HepG2 (cell line): ENCODE data around the gene TNFRSF1B. TPM values are rescaled to one million over a fixed set of nuclear protein-coding genes. Genes with fewer than 3 reads are reported as not detected.

Experiments used
- ATAC-seq: fragments of 200-7000 bp; cut with Tn5 transposase; 3 replicates; pipeline ENCODE4 v1.9.1; 2020; ENCODE audit warnings: mild to moderate bottlenecking, moderate library complexity
- BruUV-seq: library from RNA; stranded (reverse); fragments of 400-500 nt; replicated peaks from 2 replicates; lab custom pipeline; 2021; lab: Mats Ljungman, UMichigan
- CTCF ChIA-PET: fragments of 300-600 bp; formaldehyde crosslinking; extraction: SDS; loops from one replicate; lab custom pipeline; 2021; ENCODE audit warnings: low total read pairs, inconsistent platforms, low intra/inter-chr PET ratio; lab: Yijun Ruan, JAX
- POLR2A ChIA-PET: fragments of 350-600 bp; sonication (Branson Sonifier 250); formaldehyde crosslinking; loops from one replicate; lab custom pipeline; 2020; ENCODE audit warnings: antibody characterized with exemption, inconsistent platforms; lab: Yijun Ruan, JAX
- DNase-seq: peaks from one replicate; pipeline ENCODE4 v3.0.0-alpha.2; 2015; ENCODE audit warnings: low spot score
- FAIRE-seq: peaks from 3 replicates; lab custom pipeline; 2011; peaks lifted over from hg19 to GRCh38; lab: Jason Lieb, UNC
- H2AFZ ChIP-seq: one replicate; pipeline ENCODE4 v1.6.1; 2011; ENCODE audit warnings: low read length, inconsistent platforms
- H3K27ac ChIP-seq: fragments of 300-600 bp; 3 replicates; pipeline ENCODE4 v1.8.0; 2011; ENCODE audit warnings: mixed run types, mild to moderate bottlenecking, mixed read lengths, low read length, inconsistent platforms; ENCODE audit not compliant: insufficient read depth; ENCODE audit errors: extremely low read length
- H3K27me3 ChIP-seq, 2 experiments: fragments of 200-600 bp in 1 of 2; 2 replicates in 1 of 2; 3 replicates in 1 of 2; pipeline versions ENCODE4 v1.6.0 to v1.8.0; 2011; ENCODE audit warnings: low read length in 2 of 2, mild to moderate bottlenecking in 2 of 2, moderate library complexity in 2 of 2, inconsistent platforms in 1 of 2; ENCODE audit not compliant: insufficient read depth in 2 of 2, control insufficient read depth in 1 of 2
- H3K36me3 ChIP-seq, 2 experiments: fragments of 200-600 bp in 1 of 2; replicated peaks in 1 of 2; 2 replicates in 1 of 2; 3 replicates in 1 of 2; pipeline versions ENCODE4 v1.5.1 to v1.8.0; 2011; ENCODE audit warnings: low read length in 2 of 2, inconsistent platforms in 1 of 2; ENCODE audit not compliant: insufficient read depth in 2 of 2, control insufficient read depth in 1 of 2
- H3K4me1 ChIP-seq: 2 replicates; pipeline ENCODE4 v1.5.1; 2012; ENCODE audit warnings: low read length, inconsistent platforms; ENCODE audit not compliant: insufficient read depth
- H3K4me2 ChIP-seq: 2 replicates; pipeline ENCODE4 v1.6.0; 2011; ENCODE audit warnings: low read depth, low read length, inconsistent platforms
- H3K4me3 ChIP-seq, 3 experiments: fragments of 200-600 bp in 1 of 3; sonication (generic), shearing (Covaris generic) in 1 of 3; replicated peaks in 1 of 3; 2 replicates each; pipeline ENCODE4 v1.5.1; 2011 to 2016; ENCODE audit warnings: low read length in 3 of 3, inconsistent platforms in 2 of 3, low read depth in 2 of 3, mild to moderate bottlenecking in 2 of 3, control low read depth in 1 of 3, mixed read lengths in 1 of 3; ENCODE audit not compliant: insufficient read depth in 1 of 3
- H3K79me2 ChIP-seq: one replicate; pipeline ENCODE4 v1.6.1; 2011; ENCODE audit warnings: low read length, inconsistent platforms; ENCODE audit not compliant: insufficient read depth
- H3K9ac ChIP-seq: 2 replicates; pipeline ENCODE4 v1.6.0; 2011; ENCODE audit warnings: mild to moderate bottlenecking, low read depth, low read length, inconsistent platforms; ENCODE audit not compliant: insufficient read depth
- H3K9me3 ChIP-seq: 2 replicates; pipeline ENCODE4 v1.5.1; 2012; ENCODE audit warnings: mild to moderate bottlenecking, low read length
- H4K20me1 ChIP-seq: 2 replicates; pipeline ENCODE4 v1.6.0; 2011; ENCODE audit warnings: inconsistent platforms, mild to moderate bottlenecking, low read length, moderate library complexity; ENCODE audit not compliant: insufficient read depth
- KDM4B ChIP-seq: sonication (generic); formaldehyde crosslinking; IDR thresholded peaks from 2 replicates; pipeline ENCODE4 v1.4.0; 2020; ENCODE audit warnings: missing genetic modification reagents
- SP5 ChIP-seq: IDR thresholded peaks from 2 replicates; pipeline ENCODE4 v1.6.1; 2016; ENCODE audit warnings: low read depth, borderline replicate concordance
- ZFP36 ChIP-seq: fragments of 150-350 bp; IDR thresholded peaks from 2 replicates; pipeline ENCODE4 v1.6.1; 2018; ENCODE audit warnings: borderline replicate concordance, low read length, low read depth; ENCODE audit not compliant: partially characterized antibody
- ZMYM3 ChIP-seq: sonication (generic); formaldehyde crosslinking; IDR thresholded peaks from 2 replicates; pipeline ENCODE4 v1.5.1; 2020; ENCODE audit warnings: mild to moderate bottlenecking, missing genetic modification reagents
- ZNF296 ChIP-seq: sonication (generic); formaldehyde crosslinking; conservative IDR thresholded peaks from 2 replicates; pipeline ENCODE4 v1.5.0; 2020; ENCODE audit warnings: mild to moderate bottlenecking, missing genetic modification reagents
- ZNF3 ChIP-seq: IDR thresholded peaks from 2 replicates; pipeline ENCODE4 v1.7.0; 2017; ENCODE audit warnings: inconsistent platforms
- ZNF629 ChIP-seq: sonication (generic); formaldehyde crosslinking; conservative IDR thresholded peaks from 2 replicates; pipeline ENCODE4 v1.5.0; 2020; ENCODE audit warnings: missing genetic modification reagents
- ZNF761 ChIP-seq: sonication (generic); formaldehyde crosslinking; conservative IDR thresholded peaks from 2 replicates; pipeline ENCODE4 v1.4.0; 2020; ENCODE audit warnings: mild to moderate bottlenecking, missing genetic modification reagents
- WGBS: methylation state at CpG from one replicate; pipeline ENCODE4 v1.1.6; 2017; ENCODE audit warnings: low lambda C conversion rate; 5-methylcytosine and 5-hydroxymethylcytosine counted together
- in situ Hi-C: cut with HindIII; loops from 2 replicates; pipeline ENCODE4 v1.10.0; 2017; ENCODE audit warnings: low pct_unique_long_range_greater_than_20kb; ENCODE audit not compliant: extremely low pct_ligation_motif_present
- intact Hi-C: fragments of 100-400 bp; cut with micrococcal nuclease; formaldehyde crosslinking; loops from one replicate; pipeline ENCODE4 v1.10.0; 2022; ENCODE audit not compliant: unreplicated experiment
- polyA plus RNA-seq, 8 experiments: library from polyadenylated mRNA; depleted of rRNA in 3 of 8; stranded (reverse) in 7 of 8; unstranded in 1 of 8; fragments of >200 nt; fragmentation: Illumina TruSeq in 4 of 8; extraction: Trizol in 4 of 8; gene quantifications; 2 replicates each; pipeline versions ENCODE4 v1.2.1 to v1.2.3, GENCODE V29; 2011 to 2016; ENCODE audit warnings: low read depth in 4 of 8, missing spikeins in 1 of 8, mixed read lengths in 1 of 8; ENCODE audit not compliant: insufficient read depth in 1 of 8
- total RNA-seq, 5 experiments: library from RNA; depleted of rRNA; stranded (reverse); fragments of >200 nt; fragmentation: Illumina TruSeq; extraction: Trizol; gene quantifications; 2 replicates each; pipeline ENCODE4 v1.2.3, GENCODE V29; 2016; ENCODE audit warnings: low read depth in 1 of 5

TNFRSF1B gene
- total and polyA plus RNA-seq, 2 of the 13 experiments (the other 11 are each of a cell fraction or from before 2014, with no cell fraction given) = 0.04 to 0.11 TPM

- Histone ChIP-seq H3K27ac (no peak overlapping the region), H3K79me2 (no peaks in the 10 kb centered on the region), H3K9ac (no peak overlapping the region), H3K36me3 (no peaks in the 10 kb centered on the region), H3K4me1 (peaks cover 43% of the 10 kb centered on the region), H3K27me3 (peaks cover 8 to 43% of the 10 kb centered on the region in 2 experiments; a peak in 4 of 5 replicates), H3K4me2 (no peak overlapping the region), H3K9me3 (no peaks in the 10 kb centered on the region), H4K20me1 (no peaks in the 10 kb centered on the region), H2AFZ (no peak overlapping the region), H3K4me3 (no peak overlapping the region)
- POLR2A ChIA-PET = no interaction called here
- BruUV-seq = no TSS peak
- 31% methylated on average over 13 of the region's 13 CpGs for WGBS
- TF ChIP-seq ZFP36 (peak; percentile 76), ZMYM3 (CRISPR knock-in tag) (peak; percentile 52; the same call in 1 of the 2 replicates), SP5 (no peak)
- FAIRE-seq (no peak), ATAC-seq (no peak), DNase-seq (no peak)
- CTCF ChIA-PET = no interaction called here
- in situ Hi-C loops (no loop called here), intact Hi-C loops (no loop called here)
Observed at GRCh38 chr1:12188657-12189327, 22.0 kb downstream of the TNFRSF1B start.

- ATAC-seq (no peak), FAIRE-seq (no peak), DNase-seq (no peak)
- Histone ChIP-seq H3K27ac (no peak overlapping the region), H4K20me1 (no peaks in the 10 kb centered on the region), H3K4me1 (peaks cover 38% of the 10 kb centered on the region), H3K27me3 (peaks cover 8 to 43% of the 10 kb centered on the region in 2 experiments; a peak in 4 of 5 replicates), H3K9me3 (no peaks in the 10 kb centered on the region), H3K79me2 (no peaks in the 10 kb centered on the region), H3K9ac (no peak overlapping the region), H2AFZ (no peak overlapping the region), H3K36me3 (no peaks in the 10 kb centered on the region), H3K4me2 (no peak overlapping the region), H3K4me3 (no peak overlapping the region)
- TF ChIP-seq ZNF3 (CRISPR knock-in tag) (peak; percentile 80; the same call in 1 of the 2 replicates), ZNF761 (CRISPR knock-in tag) (no peak), KDM4B (CRISPR knock-in tag) (no peak), ZNF296 (CRISPR knock-in tag) (no peak), ZNF629 (peak; percentile 79)
- ChIA-PET POLR2A (no interaction called here), CTCF (no interaction called here)
- intact Hi-C loops (no loop called here), in situ Hi-C loops (no loop called here)
- no TSS peak for BruUV-seq
- WGBS = 55% methylated on average over 2 of the region's 5 CpGs
Observed at GRCh38 chr1:12189328-12189682, 22.5 kb downstream of the TNFRSF1B start.
